ENCODE measurements around the gene AGPAT2. TPM values are rescaled to one million over a fixed set of nuclear protein-coding genes. Genes with fewer than 3 reads are reported as not detected.

AGPAT2 gene
- total and polyA plus RNA-seq, 2 experiments from 2014 or later: 125 to 242 TPM

DNA sequence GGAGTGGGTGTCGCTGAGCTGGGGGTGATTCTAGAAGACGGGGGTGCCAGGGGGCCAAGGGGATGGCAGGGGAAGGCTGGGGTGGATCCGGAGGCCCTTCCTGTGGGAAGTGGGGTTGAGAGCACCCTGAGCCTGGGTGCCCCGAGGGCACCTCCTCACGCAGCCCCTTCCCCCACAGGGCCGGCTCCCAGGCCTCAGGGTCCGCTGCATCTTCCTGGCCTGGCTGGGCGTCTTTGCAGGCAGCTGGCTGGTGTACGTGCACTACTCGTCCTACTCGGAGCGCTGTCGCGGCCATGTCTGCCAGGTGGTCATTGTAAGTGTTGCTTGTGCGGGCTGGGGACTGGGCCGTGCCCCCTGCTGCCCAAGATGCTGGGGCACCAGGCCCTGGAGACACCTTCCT, 30.1 kb upstream of the AGPAT2 start:
- Histone ChIP-seq H3K4me3 (no peak overlapping the region), H3K4me1 (ENCODE audit: insufficient read depth) (peaks cover 29% of the 10 kb centered on the region), H4K20me1 (ENCODE audit: insufficient read depth, poor library complexity, severe bottlenecking) (peaks cover 13% of the 10 kb centered on the region), H3K27me3 (no peaks in the 10 kb centered on the region), H3K79me2 (peaks cover 34% of the 10 kb centered on the region), H3K9me3 (ENCODE audit: low read depth) (no peaks in the 10 kb centered on the region), H3K9me2 (replicated peaks; ENCODE audit: insufficient read depth) (no peaks in the 10 kb centered on the region), H3K4me2 (no peak overlapping the region), H3K36me3 (replicated peaks; ENCODE audit: insufficient read depth, low read depth) (no peaks in the 10 kb centered on the region), H3K27ac (no peak overlapping the region), H2AFZ (no peak overlapping the region)
- 91% methylated on average over 12 of the region's 16 CpGs for WGBS (ENCODE audit: low lambda C conversion rate, missing lambda C conversion rate)
- no peak for DNase-seq (ENCODE audit: low spot score)
- TF ChIP-seq, protein P1, sequence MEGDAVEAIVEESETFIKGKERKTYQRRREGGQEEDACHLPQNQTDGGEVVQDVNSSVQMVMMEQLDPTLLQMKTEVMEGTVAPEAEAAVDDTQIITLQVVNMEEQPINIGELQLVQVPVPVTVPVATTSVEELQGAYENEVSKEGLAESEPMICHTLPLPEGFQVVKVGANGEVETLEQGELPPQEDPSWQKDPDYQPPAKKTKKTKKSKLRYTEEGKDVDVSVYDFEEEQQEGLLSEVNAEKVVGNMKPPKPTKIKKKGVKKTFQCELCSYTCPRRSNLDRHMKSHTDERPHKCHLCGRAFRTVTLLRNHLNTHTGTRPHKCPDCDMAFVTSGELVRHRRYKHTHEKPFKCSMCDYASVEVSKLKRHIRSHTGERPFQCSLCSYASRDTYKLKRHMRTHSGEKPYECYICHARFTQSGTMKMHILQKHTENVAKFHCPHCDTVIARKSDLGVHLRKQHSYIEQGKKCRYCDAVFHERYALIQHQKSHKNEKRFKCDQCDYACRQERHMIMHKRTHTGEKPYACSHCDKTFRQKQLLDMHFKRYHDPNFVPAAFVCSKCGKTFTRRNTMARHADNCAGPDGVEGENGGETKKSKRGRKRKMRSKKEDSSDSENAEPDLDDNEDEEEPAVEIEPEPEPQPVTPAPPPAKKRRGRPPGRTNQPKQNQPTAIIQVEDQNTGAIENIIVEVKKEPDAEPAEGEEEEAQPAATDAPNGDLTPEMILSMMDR (IDR thresholded peaks at IDR 0.05; ENCODE audit: poor library complexity): no peak
- TF ChIP-seq EZH2 (IDR thresholded peaks at IDR 0.05; ENCODE audit: borderline replicate concordance) (no peak), EZH2phosphoT487 (IDR thresholded peaks at IDR 0.05; ENCODE audit: low read depth, severe bottlenecking, unreplicated experiment) (no peak)

DNA sequence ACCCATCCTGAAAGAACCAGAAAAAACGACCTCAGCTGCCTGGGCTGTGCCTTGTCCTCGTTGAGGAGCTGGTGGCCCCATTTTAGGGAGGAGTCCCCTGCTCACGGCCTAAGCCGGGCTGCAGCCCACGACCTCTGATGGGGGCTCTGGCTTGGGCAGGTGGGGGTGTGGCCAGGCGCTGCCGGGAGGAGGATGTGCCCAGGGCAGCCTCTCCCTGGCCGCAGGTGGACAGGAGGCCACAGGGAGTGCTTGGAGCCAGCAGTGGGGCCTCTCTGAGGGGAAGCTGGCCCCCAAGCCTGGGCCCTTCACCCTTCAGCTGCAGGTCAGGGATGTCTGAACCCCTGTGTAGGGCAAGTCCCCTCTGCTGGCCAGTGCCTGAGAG, 27.6 kb upstream of the AGPAT2 start:
- H3K27me3 ChIP-seq: no peaks in the 10 kb centered on the region
- H2AFZ ChIP-seq: no peak overlapping the region
- no peak overlapping the region for H3K4me2 ChIP-seq
- no peaks in the 10 kb centered on the region for H3K9me2 ChIP-seq (replicated peaks; ENCODE audit: insufficient read depth)
- H3K4me1 ChIP-seq (ENCODE audit: insufficient read depth): peaks cover 25% of the 10 kb centered on the region
- TF ChIP-seq EZH2 (IDR thresholded peaks at IDR 0.05; ENCODE audit: borderline replicate concordance) (no peak), EZH2phosphoT487 (IDR thresholded peaks at IDR 0.05; ENCODE audit: low read depth, severe bottlenecking, unreplicated experiment) (no peak)
- TF ChIP-seq, protein P1 (IDR thresholded peaks at IDR 0.05; ENCODE audit: poor library complexity): no peak
- DNase-seq (ENCODE audit: low spot score): no peak
- H4K20me1 ChIP-seq (ENCODE audit: insufficient read depth, poor library complexity, severe bottlenecking): no peaks in the 10 kb centered on the region
- peaks cover 34% of the 10 kb centered on the region for H3K79me2 ChIP-seq
- 81% methylated on average over 8 of the region's 8 CpGs for WGBS (ENCODE audit: low lambda C conversion rate, missing lambda C conversion rate)
- H3K9me3 ChIP-seq (ENCODE audit: low read depth): no peaks in the 10 kb centered on the region
- no peak overlapping the region for H3K27ac ChIP-seq
- H3K36me3 ChIP-seq (replicated peaks; ENCODE audit: insufficient read depth, low read depth): no peaks in the 10 kb centered on the region
- no peak overlapping the region for H3K4me3 ChIP-seq

DNA sequence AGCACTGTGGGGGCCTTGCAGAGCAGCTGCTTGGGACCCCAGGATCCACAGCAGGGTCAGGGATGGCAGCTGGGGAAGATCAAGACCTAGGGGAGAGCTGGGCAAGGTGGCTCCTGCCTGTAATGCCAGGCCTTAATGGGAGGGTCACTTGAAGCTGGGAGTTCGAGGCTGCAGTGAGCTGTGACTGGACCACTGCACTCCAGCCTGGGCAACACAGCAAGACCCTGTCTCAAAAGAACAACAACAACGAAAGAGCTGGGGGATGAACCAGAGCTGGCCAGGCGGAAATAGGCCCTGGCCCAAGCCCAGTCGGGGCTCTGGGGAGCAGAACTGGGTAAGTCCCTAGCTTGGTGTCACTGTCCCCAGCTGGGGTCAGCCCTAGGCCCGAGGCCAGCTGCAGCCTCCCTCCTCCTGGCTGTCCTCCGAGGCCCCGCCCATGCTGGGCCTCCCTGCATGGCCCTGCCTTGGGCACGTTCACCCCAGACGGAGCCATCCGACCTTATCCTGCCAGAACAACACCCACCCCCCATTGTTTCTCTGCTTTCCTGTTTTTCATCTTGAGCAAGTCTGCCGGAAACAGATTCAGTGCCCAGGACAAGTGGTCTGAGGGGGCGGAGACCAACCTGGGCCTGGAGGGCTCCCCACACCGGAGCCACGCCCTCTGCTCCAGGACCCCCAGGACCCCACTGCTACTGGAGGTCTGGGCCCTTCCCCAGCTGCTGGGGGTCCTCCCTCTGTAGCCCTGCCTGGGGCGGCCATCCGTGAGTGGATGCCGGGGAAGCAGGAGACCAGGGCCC, 27.0 kb upstream of the AGPAT2 start:
- H3K27me3 ChIP-seq: no peaks in the 10 kb centered on the region
- H3K4me3 ChIP-seq: no peak overlapping the region
- no peak overlapping the region for H2AFZ ChIP-seq
- no peak overlapping the region for H3K27ac ChIP-seq
- H4K20me1 ChIP-seq (ENCODE audit: insufficient read depth, poor library complexity, severe bottlenecking): no peaks in the 10 kb centered on the region
- H3K4me1 ChIP-seq (ENCODE audit: insufficient read depth): peaks cover 25% of the 10 kb centered on the region
- no peaks in the 10 kb centered on the region for H3K36me3 ChIP-seq (replicated peaks; ENCODE audit: insufficient read depth, low read depth)
- no peaks in the 10 kb centered on the region for H3K9me3 ChIP-seq (ENCODE audit: low read depth)
- peaks cover 34% of the 10 kb centered on the region for H3K79me2 ChIP-seq
- TF ChIP-seq, protein P1 (IDR thresholded peaks at IDR 0.05; ENCODE audit: poor library complexity): no peak
- no peak for TF ChIP-seq EZH2 (IDR thresholded peaks at IDR 0.05; ENCODE audit: borderline replicate concordance)
- no peak for TF ChIP-seq EZH2phosphoT487 (IDR thresholded peaks at IDR 0.05; ENCODE audit: low read depth, severe bottlenecking, unreplicated experiment)
- 86% methylated on average over 17 of the region's 17 CpGs for WGBS (ENCODE audit: low lambda C conversion rate, missing lambda C conversion rate)
- H3K9me2 ChIP-seq (replicated peaks; ENCODE audit: insufficient read depth): no peaks in the 10 kb centered on the region
- DNase-seq (ENCODE audit: low spot score): no peak
- H3K4me2 ChIP-seq: peak overlapping the region; percentile 96
